Muscle layer of duodenum (tissue), 2 donors: ENCODE results near the gene TOM1L2.
A peak's percentile ranks its signal among the peaks of the same experiment; 100 is the strongest.

ENCODE experiments used
- H3K27ac ChIP-seq: one replicate; pipeline ENCODE4 v1.7.0; 2013; ENCODE audit warnings: mild to moderate bottlenecking, low read length
- H3K27me3 ChIP-seq: one replicate; pipeline ENCODE4 v1.7.0; 2013; ENCODE audit warnings: low read depth, mild to moderate bottlenecking, control low read depth, low read length
- H3K36me3 ChIP-seq, 2 donors: one replicate each; pipeline ENCODE4 v1.7.0; 2013; ENCODE audit warnings: low read length in 2 of 2, control low read depth in 1 of 2, mild to moderate bottlenecking in 1 of 2; ENCODE audit not compliant: insufficient read depth in 2 of 2, control insufficient read depth in 1 of 2
- H3K4me1 ChIP-seq, 2 donors: one replicate each; pipeline ENCODE4 v1.7.0; 2013; ENCODE audit warnings: low read length in 2 of 2, mild to moderate bottlenecking in 2 of 2, control low read depth in 1 of 2, moderate library complexity in 1 of 2; ENCODE audit not compliant: insufficient read depth in 2 of 2, control insufficient read depth in 1 of 2
- H3K4me3 ChIP-seq, 2 donors: one replicate each; pipeline ENCODE4 v1.7.0; 2013; ENCODE audit warnings: low read length in 2 of 2, low read depth in 1 of 2, mild to moderate bottlenecking in 1 of 2
- H3K9me3 ChIP-seq, 2 donors: one replicate each; pipeline ENCODE4 v1.7.0; 2013; ENCODE audit warnings: low read length in 2 of 2, control low read depth in 1 of 2, mild to moderate bottlenecking in 1 of 2; ENCODE audit not compliant: control insufficient read depth in 1 of 2
- donor health status: healthy.

TOM1L2 gene

GRCh38 chr17:17823433-17824118 is 148.6 kb downstream of the TOM1L2 start:
- H3K36me3 ChIP-seq: peaks cover 8 to 17% of the 10 kb centered on the region in 2 donors

DNA sequence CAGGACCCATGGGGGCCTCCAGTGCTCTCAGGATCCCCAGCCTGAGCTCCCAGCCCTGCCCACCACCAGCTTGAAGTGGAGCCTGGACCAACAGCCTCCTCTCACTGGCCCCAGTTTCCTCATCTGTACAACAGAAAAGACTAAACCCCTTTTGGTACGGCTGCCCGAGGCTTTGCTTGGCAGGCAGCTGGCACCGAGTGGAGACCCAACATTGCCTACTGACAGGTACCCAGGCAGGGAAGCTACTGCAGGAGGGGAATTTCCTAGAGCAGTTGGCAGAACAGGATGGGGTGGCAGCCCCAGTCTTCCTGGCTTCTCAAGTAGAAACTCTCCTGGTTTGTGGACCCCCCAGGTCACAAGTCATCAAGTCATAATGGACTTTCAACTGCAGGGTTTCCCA is 149.6 kb downstream of the TOM1L2 start:
- H3K4me1 ChIP-seq: peaks cover 40 to 96% of the 10 kb centered on the region in 2 donors
- peaks cover 13 to 19% of the 10 kb centered on the region in 2 donors for H3K36me3 ChIP-seq
- H3K27me3 ChIP-seq: no peaks in the 10 kb centered on the region
- peak overlapping the region; percentile 71 for H3K27ac ChIP-seq
- H3K4me3 ChIP-seq: peak overlapping the region; percentile 56 to 61
- H3K9me3 ChIP-seq: no peaks in the 10 kb centered on the region

More at GRCh38 chr17:17823433-17824118, 148.6 kb downstream of the TOM1L2 start:
- H3K27ac ChIP-seq: peak overlapping the region; percentile 86
- peak overlapping the region; percentile 56 to 61 for H3K4me3 ChIP-seq
- H3K9me3 ChIP-seq: no peaks in the 10 kb centered on the region
- H3K4me1 ChIP-seq: peaks cover 37 to 94% of the 10 kb centered on the region in 2 donors
- no peaks in the 10 kb centered on the region for H3K27me3 ChIP-seq

DNA sequence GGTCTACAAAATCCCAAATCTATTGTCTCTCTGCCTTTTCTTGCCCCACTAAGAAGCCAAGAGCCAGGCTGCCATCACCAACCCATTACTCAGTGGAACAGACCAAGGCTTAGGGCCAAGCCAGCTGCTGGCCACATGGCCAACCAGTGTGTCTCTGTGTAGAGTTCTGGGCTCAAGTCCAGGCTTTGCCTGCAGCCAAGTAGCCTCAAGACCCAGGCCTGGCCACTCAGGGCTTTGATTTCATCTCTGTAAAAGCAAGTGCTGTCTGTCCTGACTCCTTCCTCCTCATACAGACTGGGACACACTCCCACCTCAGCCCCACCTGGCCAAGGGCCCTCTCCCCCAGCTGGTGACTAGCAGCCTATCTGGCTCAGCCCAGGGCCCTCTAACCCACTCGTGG is 150.0 kb downstream of the TOM1L2 start:
- Histone ChIP-seq H3K27ac (peak overlapping the region; percentile 71), H3K4me3 (peak overlapping the region; percentile 56 to 61), H3K9me3 (no peaks in the 10 kb centered on the region), H3K27me3 (no peaks in the 10 kb centered on the region), H3K4me1 (peaks cover 40 to 96% of the 10 kb centered on the region in 2 donors), H3K36me3 (peaks cover 17 to 19% of the 10 kb centered on the region in 2 donors)

GRCh38 chr17:17820463-17821158 is 151.6 kb downstream of the TOM1L2 start:
- no peak overlapping the region for H3K27ac ChIP-seq
- no peak overlapping the region for H3K4me3 ChIP-seq
- H3K27me3 ChIP-seq: no peaks in the 10 kb centered on the region
- peaks cover 33 to 80% of the 10 kb centered on the region in 2 donors for H3K4me1 ChIP-seq
- no peaks in the 10 kb centered on the region for H3K9me3 ChIP-seq
- peaks cover 20 to 31% of the 10 kb centered on the region in 2 donors for H3K36me3 ChIP-seq

DNA sequence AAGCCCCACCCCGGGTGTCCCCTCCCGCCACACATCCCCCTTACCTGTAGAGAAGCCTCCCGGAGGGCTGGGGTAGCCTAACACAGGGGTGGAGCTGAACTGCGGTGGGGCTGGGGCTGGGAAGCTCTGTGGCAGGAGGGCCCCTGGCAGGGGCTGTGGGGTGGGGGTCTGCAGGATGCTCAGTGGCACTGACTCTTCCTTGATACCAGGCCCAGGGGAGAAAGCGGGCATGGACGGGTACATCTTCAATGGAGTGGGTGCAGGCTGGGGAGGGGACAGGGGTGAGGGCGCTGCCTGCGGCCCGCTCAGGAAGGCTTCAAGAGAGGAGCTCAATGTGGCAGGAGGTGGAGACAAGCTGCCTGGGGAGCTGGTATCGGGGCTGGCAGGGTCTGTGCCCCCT is 152.2 kb downstream of the TOM1L2 start:
- Histone ChIP-seq H3K9me3 (no peaks in the 10 kb centered on the region), H3K4me1 (peaks cover 32 to 78% of the 10 kb centered on the region in 2 donors), H3K27ac (no peak overlapping the region), H3K27me3 (no peaks in the 10 kb centered on the region), H3K4me3 (no peak overlapping the region), H3K36me3 (peaks cover 22 to 37% of the 10 kb centered on the region in 2 donors)

DNA sequence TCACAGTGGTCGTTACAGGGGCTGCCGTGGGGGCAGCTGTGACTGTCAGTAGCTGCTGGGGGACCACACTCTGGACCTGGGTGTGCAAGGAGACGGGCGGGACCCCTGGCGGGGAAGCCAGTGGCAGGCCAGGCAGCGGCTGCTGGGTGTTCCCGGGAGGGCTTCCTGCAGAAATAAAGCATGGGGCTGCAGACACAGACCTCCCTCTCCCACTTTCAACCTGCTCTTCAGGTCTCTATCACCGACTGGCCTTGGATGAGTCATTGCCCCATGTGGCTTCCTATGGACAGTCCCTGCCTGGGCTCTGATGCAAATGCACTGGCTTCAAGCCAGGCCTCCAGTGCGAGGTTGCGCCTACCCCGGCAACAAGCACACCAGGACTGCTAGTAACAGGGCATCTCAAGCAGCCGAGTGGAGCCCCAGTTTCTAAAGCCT is 152.6 kb downstream of the TOM1L2 start:
- Histone ChIP-seq H3K27me3 (no peaks in the 10 kb centered on the region), H3K27ac (no peak overlapping the region), H3K4me1 (peaks cover 27 to 78% of the 10 kb centered on the region in 2 donors), H3K4me3 (no peak overlapping the region), H3K36me3 (peaks cover 22 to 41% of the 10 kb centered on the region in 2 donors), H3K9me3 (no peaks in the 10 kb centered on the region)

DNA sequence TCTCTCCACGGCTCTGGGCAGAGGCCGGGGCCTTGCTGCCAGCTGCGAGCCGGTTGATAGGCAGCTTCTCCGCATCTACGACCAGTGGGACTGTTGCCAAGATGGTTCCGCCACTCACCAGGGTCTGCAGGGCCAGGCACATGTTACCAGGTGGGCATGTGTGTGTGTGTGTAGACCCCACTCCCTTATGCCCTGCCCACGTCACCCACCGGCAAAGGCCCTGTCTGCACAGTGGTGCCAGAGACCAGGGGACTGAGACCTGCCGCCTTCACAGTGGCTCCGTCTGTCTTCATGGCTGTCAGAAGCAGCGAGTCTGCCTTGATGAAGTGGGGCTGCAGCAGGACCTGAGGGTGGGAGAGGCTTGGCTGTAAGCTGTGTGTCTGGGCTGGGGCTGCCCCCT is 153.1 kb downstream of the TOM1L2 start:
- Histone ChIP-seq H3K4me1 (peaks cover 23 to 78% of the 10 kb centered on the region in 2 donors), H3K27ac (no peak overlapping the region), H3K4me3 (no peak overlapping the region), H3K9me3 (no peaks in the 10 kb centered on the region), H3K36me3 (peaks cover 22 to 46% of the 10 kb centered on the region in 2 donors), H3K27me3 (no peaks in the 10 kb centered on the region)

DNA sequence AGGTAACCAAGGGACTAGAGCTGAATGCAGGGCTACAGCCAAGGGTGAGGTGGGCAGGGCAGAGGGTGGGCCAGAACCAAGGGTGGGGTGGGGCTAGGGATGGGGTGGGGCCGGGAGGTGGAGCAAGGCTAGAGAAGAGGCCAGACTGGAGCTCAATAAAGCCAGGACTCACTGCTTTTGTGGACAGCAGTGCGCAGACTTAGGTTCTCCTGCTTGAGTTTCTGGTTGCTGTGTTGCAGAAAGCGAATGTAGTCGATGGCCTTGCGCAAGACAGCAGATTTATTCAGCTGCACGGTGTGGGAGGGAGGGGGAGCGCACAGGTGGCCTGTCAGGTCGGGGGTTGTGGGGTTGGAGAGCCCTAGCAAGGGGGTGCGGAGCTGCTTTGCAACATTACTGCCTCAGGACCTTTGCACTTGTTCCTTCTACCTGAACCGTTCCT is 154.1 kb downstream of the TOM1L2 start:
- peaks cover 18 to 72% of the 10 kb centered on the region in 2 donors for H3K4me1 ChIP-seq
- no peak overlapping the region for H3K4me3 ChIP-seq
- peaks cover 22 to 55% of the 10 kb centered on the region in 2 donors for H3K36me3 ChIP-seq
- no peaks in the 10 kb centered on the region for H3K9me3 ChIP-seq
- H3K27me3 ChIP-seq: no peaks in the 10 kb centered on the region
- no peak overlapping the region for H3K27ac ChIP-seq

DNA sequence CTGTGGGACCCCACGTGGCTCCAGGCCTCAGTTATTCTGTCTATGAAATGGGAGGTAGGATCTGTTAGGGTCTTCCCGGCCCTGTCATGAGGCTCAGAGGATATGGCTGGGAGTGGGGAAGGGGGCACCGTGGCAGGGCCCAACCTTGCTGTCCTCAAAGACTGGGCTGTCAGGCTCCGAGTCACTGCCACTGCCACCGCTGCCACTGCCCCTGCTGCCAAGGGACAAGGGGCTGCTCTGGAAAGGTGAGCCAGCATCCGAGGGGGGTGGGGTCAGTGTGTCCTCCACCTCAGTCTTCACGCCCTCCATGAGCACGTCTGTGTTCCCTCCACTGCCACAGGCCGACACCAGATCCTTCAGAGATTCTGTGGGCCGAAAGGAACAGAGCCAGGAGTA is 154.7 kb downstream of the TOM1L2 start:
- no peaks in the 10 kb centered on the region for H3K27me3 ChIP-seq
- peaks cover 14 to 68% of the 10 kb centered on the region in 2 donors for H3K4me1 ChIP-seq
- H3K36me3 ChIP-seq: peaks cover 22 to 57% of the 10 kb centered on the region in 2 donors
- no peak overlapping the region for H3K27ac ChIP-seq
- no peak overlapping the region for H3K4me3 ChIP-seq
- no peaks in the 10 kb centered on the region for H3K9me3 ChIP-seq

DNA sequence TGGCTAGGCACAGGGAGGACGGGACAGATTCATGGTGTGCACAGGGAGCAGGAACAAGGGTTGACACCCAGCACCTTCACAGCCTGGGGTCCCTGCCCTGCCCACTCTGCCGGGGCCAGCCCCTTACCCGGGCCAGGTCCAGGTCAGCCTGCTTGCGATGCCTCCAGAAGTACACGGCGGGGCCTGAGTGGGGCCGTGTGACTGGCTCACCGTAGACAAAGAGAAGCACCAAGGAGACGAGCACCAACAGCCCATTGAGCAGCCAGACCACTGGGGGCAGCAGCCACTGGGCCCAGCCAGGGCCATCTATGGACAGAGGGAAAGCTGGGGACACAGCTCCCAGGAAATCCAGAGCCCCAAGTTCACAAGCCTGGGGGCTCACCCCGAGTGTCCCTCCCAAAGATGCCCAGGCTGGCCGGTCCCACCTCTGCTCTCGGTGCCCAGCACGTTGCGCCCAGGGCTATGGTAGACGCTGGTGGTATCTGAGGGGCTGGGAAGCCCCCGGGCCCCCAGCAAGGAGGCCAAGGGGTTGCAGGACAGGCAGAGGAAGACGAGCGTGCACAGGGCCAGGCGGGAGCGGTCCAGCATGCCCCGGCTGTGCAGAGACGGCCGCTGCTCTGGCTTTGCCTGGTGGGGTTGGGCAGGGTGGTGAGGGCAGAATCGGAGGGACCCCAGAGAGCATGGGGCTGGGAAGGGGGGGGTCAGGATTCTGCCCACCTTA is 155.2 kb downstream of the TOM1L2 start:
- H3K9me3 ChIP-seq: no peaks in the 10 kb centered on the region
- H3K4me1 ChIP-seq: peaks cover 15 to 68% of the 10 kb centered on the region in 2 donors
- H3K4me3 ChIP-seq: no peak overlapping the region
- no peak overlapping the region for H3K27ac ChIP-seq
- H3K27me3 ChIP-seq: no peaks in the 10 kb centered on the region
- H3K36me3 ChIP-seq: peaks cover 22 to 57% of the 10 kb centered on the region in 2 donors

DNA sequence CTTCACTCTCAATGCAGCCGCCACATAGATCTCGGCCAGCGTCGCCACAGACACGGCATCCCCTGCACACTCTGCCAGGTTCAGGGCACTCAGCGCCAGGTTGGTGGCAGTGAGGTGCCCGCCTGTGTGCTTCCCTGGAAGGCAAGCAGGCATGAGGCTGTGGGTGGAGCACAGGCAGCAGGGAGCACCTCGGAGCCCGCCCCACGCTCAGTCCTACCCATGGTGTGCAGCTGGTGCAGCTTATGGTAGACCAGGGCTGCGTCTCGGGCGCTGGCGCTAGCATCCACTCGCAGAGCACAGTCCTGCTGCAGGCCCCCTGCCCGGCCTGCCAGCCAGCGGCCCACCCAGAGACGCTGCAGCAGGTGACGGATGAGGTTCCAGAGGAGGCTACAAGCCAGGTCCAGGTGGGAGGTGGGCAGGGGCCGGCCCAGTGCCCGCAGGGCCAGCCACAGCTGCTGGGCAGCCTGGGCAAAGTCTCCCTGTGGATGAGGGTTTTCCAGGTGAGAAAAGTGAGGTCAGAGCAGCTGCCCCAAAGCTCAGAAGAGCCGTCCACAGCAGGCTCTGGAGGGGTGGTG is 155.9 kb downstream of the TOM1L2 start:
- Histone ChIP-seq H3K27ac (no peak overlapping the region), H3K4me3 (no peak overlapping the region), H3K9me3 (no peaks in the 10 kb centered on the region), H3K4me1 (peaks cover 19 to 68% of the 10 kb centered on the region in 2 donors), H3K27me3 (no peaks in the 10 kb centered on the region), H3K36me3 (peaks cover 26 to 57% of the 10 kb centered on the region in 2 donors)
